Muscle layer of duodenum (tissue), 2 donors: ENCODE data around the gene FOXQ1.
"Not testable (repeated sequence)": the region's sequence is repeated elsewhere in the genome, so short reads cannot be mapped to it uniquely, and the experiment has no call there.

Experiments
- H3K27ac ChIP-seq: one replicate; pipeline ENCODE4 v1.7.0; 2013; ENCODE audit warnings: mild to moderate bottlenecking, low read length
- H3K27me3 ChIP-seq: one replicate; pipeline ENCODE4 v1.7.0; 2013; ENCODE audit warnings: low read depth, mild to moderate bottlenecking, control low read depth, low read length
- H3K36me3 ChIP-seq, 2 donors: one replicate each; pipeline ENCODE4 v1.7.0; 2013; ENCODE audit warnings: low read length in 2 of 2, control low read depth in 1 of 2, mild to moderate bottlenecking in 1 of 2; ENCODE audit not compliant: insufficient read depth in 2 of 2, control insufficient read depth in 1 of 2
- H3K4me1 ChIP-seq, 2 donors: one replicate each; pipeline ENCODE4 v1.7.0; 2013; ENCODE audit warnings: low read length in 2 of 2, mild to moderate bottlenecking in 2 of 2, control low read depth in 1 of 2, moderate library complexity in 1 of 2; ENCODE audit not compliant: insufficient read depth in 2 of 2, control insufficient read depth in 1 of 2
- H3K4me3 ChIP-seq, 2 donors: one replicate each; pipeline ENCODE4 v1.7.0; 2013; ENCODE audit warnings: low read length in 2 of 2, low read depth in 1 of 2, mild to moderate bottlenecking in 1 of 2
- H3K9me3 ChIP-seq, 2 donors: one replicate each; pipeline ENCODE4 v1.7.0; 2013; ENCODE audit warnings: low read length in 2 of 2, control low read depth in 1 of 2, mild to moderate bottlenecking in 1 of 2; ENCODE audit not compliant: control insufficient read depth in 1 of 2
- donor health status: healthy.

FOXQ1 gene

GRCh38 chr6:1314617-1315016 lies 2.7 kb downstream of the FOXQ1 start:
- Histone ChIP-seq H3K4me3 (no peak overlapping the region), H3K9me3 (no peaks in the 10 kb centered on the region), H3K36me3 (no peaks in the 10 kb centered on the region), H3K27me3 (peaks cover 36% of the 10 kb centered on the region), H3K4me1 (peaks cover 0 to 30% of the 10 kb centered on the region in 2 donors), H3K27ac (no peak overlapping the region)

DNA sequence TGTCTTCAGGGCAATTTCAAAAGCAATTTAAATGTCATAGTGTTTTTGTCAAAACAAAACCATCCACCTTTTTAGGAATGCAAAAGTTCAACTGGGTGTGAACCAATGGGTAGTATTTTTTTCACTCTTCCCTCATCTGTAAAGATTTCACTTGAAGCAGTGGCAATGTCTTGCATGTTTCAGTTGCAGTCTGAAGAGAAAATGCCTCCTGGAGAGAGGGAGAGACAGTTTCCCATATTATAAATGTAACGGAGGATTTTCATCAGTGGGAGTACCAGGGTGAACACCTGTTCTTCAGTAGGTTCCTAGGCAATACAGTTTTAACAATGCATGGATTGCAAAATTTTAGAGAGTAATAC lies 3.3 kb downstream of the FOXQ1 start:
- H3K27me3 ChIP-seq, result peaks cover 36% of the 10 kb centered on the region
- no peaks in the 10 kb centered on the region for H3K9me3 ChIP-seq
- H3K4me3 ChIP-seq, result no peak overlapping the region
- peaks cover 0 to 30% of the 10 kb centered on the region in 2 donors for H3K4me1 ChIP-seq
- no peak overlapping the region for H3K27ac ChIP-seq
- no peaks in the 10 kb centered on the region for H3K36me3 ChIP-seq

- Histone ChIP-seq H3K27me3 (peaks cover 31% of the 10 kb centered on the region), H3K4me1 (peaks cover 0 to 29% of the 10 kb centered on the region in 2 donors), H3K36me3 (no peaks in the 10 kb centered on the region), H3K27ac (peak overlapping the region; percentile 63), H3K4me3 (peak overlapping the region; percentile 48 to 66), H3K9me3 (no peaks in the 10 kb centered on the region)
These were observed 3.9 kb downstream of the FOXQ1 start for GRCh38 chr6:1315560-1316386.

- Histone ChIP-seq H3K27ac (no peak overlapping the region), H3K27me3 (peaks cover 24% of the 10 kb centered on the region)
These were observed 4.6 kb downstream of the FOXQ1 start for GRCh38 chr6:1316489-1316971.

DNA sequence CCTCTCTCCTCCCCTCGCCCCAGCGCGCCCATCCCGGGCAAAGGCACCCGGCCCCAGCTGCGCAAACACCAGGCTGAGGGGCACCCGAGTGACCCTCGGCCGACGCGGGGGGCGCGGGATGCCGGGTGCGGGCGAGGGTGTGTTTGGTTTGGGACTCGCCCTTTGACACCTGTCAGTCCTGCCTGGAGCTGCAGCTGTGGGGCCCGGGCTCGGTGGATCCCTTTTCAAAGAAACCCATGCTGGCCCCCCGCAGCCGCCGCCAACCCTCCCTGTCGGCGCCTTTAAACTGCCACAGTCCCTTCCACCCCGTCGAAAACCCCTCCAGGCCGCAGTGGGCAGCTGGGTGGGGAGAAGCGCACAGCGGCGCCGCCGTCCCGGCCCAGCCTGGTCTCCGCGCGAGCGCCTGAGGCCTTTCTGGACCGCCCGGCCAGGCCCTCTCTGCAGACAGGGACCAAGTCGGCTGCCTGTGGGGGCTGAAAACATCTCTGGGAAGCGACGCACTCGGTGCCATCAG lies 5.5 kb downstream of the FOXQ1 start:
- H3K27me3 ChIP-seq, result peaks cover 20% of the 10 kb centered on the region
- peaks cover 7 to 13% of the 10 kb centered on the region in 2 donors for H3K4me1 ChIP-seq
- H3K27ac ChIP-seq, result no peak overlapping the region

More at GRCh38 chr6:1316489-1316971, 4.6 kb downstream of the FOXQ1 start:
- peaks cover 0 to 21% of the 10 kb centered on the region in 2 donors for H3K4me1 ChIP-seq
- no peaks in the 10 kb centered on the region for H3K9me3 ChIP-seq
- H3K4me3 ChIP-seq, result peak overlapping the region; percentile 44 to 66
- no peaks in the 10 kb centered on the region for H3K36me3 ChIP-seq

DNA sequence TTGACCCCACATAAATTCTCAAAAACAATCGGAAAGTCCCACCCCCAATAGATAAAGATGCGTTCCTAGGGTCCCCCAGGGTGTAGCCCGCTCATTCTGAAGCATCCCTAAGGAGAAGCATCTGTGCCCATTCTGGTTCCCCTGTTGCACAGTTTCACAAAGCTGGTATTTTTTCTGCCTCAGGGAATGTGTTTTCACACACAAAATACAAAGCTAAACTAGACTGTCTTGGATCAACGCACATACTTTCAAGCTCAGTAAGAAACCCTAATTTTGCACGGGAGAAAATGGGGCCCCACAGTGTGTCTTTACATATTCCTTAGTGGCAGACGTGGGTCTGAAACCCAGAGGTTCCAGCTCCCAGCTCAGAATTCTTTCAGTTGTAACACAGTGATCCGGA lies 6.1 kb downstream of the FOXQ1 start:
- no peaks in the 10 kb centered on the region for H3K36me3 ChIP-seq
- no peak overlapping the region for H3K27ac ChIP-seq
- H3K4me1 ChIP-seq, result peaks cover 6 to 8% of the 10 kb centered on the region in 2 donors
- H3K9me3 ChIP-seq, result no peaks in the 10 kb centered on the region
- no peak overlapping the region for H3K4me3 ChIP-seq
- H3K27me3 ChIP-seq, result peaks cover 18% of the 10 kb centered on the region

More for the DNA sequence above, 5.5 kb downstream of the FOXQ1 start:
- Histone ChIP-seq H3K9me3 (no peaks in the 10 kb centered on the region), H3K36me3 (no peaks in the 10 kb centered on the region), H3K4me3 (no peak overlapping the region)

- not testable (repeated sequence) for H3K9me3 ChIP-seq, H3K4me1 ChIP-seq, H3K36me3 ChIP-seq, H3K4me3 ChIP-seq, H3K27ac ChIP-seq
- peaks cover 18% of the 10 kb centered on the region for H3K27me3 ChIP-seq
These were observed 6.7 kb downstream of the FOXQ1 start for GRCh38 chr6:1318584-1318983.

GRCh38 chr6:1321738-1322137 lies 9.8 kb downstream of the FOXQ1 start:
- Histone ChIP-seq H3K36me3 (no peaks in the 10 kb centered on the region), H3K27me3 (no peaks in the 10 kb centered on the region), H3K9me3 (no peaks in the 10 kb centered on the region), H3K27ac (no peak overlapping the region), H3K4me1 (peaks cover 0 to 8% of the 10 kb centered on the region in 2 donors), H3K4me3 (no peak overlapping the region)

DNA sequence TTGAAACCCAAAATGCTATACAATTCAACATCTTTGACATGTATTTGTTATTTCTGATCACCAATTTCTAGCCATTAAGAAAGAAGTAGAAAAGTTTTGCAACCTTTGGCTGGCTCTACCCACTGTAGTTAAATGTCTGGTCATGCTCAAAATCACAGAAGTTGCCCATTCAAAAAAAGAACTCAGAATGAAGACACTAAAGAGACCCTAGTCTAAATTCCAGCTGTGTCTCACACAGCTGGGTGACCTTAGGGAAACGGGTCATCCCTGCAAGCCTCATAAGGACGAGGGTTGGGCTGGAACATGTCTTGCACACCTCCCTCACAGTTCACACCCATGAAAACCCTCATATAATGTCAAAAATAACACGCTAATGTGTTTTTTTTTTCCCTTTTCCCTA lies 10.3 kb downstream of the FOXQ1 start:
- no peak overlapping the region for H3K4me3 ChIP-seq
- peaks cover 0 to 8% of the 10 kb centered on the region in 2 donors for H3K4me1 ChIP-seq
- H3K27ac ChIP-seq, result no peak overlapping the region
- no peaks in the 10 kb centered on the region for H3K36me3 ChIP-seq
- no peaks in the 10 kb centered on the region for H3K27me3 ChIP-seq
- no peaks in the 10 kb centered on the region for H3K9me3 ChIP-seq

- Histone ChIP-seq H3K4me1 (peaks cover 0 to 8% of the 10 kb centered on the region in 2 donors), H3K36me3 (no peaks in the 10 kb centered on the region), H3K27ac (no peak overlapping the region), H3K27me3 (no peaks in the 10 kb centered on the region), H3K4me3 (no peak overlapping the region), H3K9me3 (no peaks in the 10 kb centered on the region)
These were observed 10.9 kb downstream of the FOXQ1 start for GRCh38 chr6:1322696-1323219.

GRCh38 chr6:1324936-1325335 lies 13.0 kb downstream of the FOXQ1 start:
- Histone ChIP-seq H3K36me3 (no peaks in the 10 kb centered on the region), H3K4me3 (no peak overlapping the region), H3K9me3 (no peaks in the 10 kb centered on the region), H3K4me1 (peaks cover 0 to 8% of the 10 kb centered on the region in 2 donors), H3K27ac (no peak overlapping the region), H3K27me3 (no peaks in the 10 kb centered on the region)
